Nucleus accumbens (tissue), 56 donors: ENCODE data around the gene GMNC.

ENCODE experiments used
- DNase-seq, 56 donors: peaks; one replicate each; lab custom pipeline; 2025; lab: John Stamatoyannopoulos, UW

The GMNC gene

DNA sequence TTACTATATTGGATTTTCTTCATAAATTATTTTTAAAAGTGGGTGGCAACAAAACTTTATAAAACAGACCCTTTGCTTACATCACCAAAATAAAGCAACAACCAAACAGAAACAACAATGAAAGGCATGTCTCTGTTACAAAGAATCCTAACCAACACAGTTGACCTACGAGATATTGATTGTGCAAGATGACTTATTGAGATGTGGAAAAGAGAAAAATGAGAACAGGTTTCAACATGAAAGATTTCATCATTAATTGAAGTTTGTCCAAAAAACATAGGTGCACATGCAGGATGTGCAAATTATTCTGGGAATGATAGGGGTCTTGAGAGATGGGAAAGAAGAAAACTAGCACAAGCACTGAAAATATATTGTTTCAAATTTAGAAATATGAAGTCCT, 9.0 kb downstream of the GMNC start:
- DNase-seq: no peak

DNA sequence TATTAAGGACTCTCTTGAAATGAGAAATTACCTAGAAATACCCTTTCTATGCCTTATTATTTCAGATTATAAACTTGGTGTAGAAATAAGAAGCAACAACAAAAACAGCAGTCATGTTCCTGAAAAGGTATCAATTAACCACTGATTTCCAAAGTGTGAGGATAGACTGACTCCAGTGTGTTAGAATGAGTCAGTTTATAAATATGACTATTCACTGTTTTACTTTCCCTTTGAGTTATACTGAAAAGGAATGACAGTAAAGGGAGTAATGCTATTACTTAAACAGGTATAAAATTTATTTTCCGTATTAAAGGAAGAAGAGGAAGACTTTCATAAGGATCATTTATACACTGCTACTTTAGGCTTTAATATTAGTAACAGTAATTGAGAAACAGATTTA, 12.9 kb downstream of the GMNC start:
- no peak for DNase-seq

GRCh38 chr3:190848870-190849269, 13.6 kb downstream of the GMNC start:
- DNase-seq: no peak

GRCh38 chr3:190847436-190847835, 15.1 kb downstream of the GMNC start:
- DNase-seq: no peak

GRCh38 chr3:190840146-190840545, 22.3 kb downstream of the GMNC start:
- no peak for DNase-seq

- no peak for DNase-seq
These were observed 31.3 kb downstream of the GMNC start for GRCh38 chr3:190831225-190831624.

DNA sequence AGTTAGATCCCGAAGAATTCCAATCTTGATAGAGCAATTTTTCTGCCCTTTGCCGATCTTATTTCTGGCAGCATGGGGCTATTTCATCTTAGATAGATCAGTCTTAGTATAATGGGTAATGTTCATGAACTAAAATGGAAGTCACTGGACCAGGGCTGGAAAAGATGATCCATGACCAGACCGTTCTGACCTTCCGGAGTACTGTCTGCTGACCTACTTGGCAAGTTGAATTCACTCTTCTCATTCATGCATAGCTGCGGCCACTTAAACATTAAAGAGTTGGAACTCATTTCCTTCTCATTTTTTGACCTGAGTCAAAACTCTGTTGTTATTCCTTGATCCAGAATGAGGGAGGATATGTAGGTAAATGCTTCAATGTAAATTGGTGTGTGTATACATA, 32.5 kb downstream of the GMNC start:
- no peak for DNase-seq

GRCh38 chr3:190826018-190826417, 36.5 kb downstream of the GMNC start:
- no peak for DNase-seq

GRCh38 chr3:190825386-190826016, 37.0 kb downstream of the GMNC start:
- no peak for DNase-seq

- peak in 32 of 56 donors; percentile 0 to 58 (median 8) for DNase-seq
These were observed 50.6 kb downstream of the GMNC start for GRCh38 chr3:190811775-190812480.

DNA sequence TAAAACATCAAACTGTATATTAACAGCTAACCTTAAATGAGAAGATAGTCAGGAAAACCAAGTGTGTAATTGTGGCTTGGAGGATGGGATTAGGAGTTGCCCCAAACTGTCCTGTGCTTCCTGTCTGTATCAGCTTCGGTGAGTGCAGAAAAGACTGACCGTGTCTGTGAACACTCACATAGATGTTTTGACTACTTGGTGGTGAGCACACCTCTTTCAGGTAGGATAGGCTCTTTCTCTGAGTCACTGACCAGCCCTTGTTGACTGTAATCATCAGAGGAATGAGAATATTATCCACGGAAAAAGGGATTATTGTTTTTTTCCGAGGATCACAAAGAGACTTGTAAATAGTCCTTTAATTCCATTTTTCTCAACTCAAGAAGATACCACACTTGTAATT, 51.5 kb downstream of the GMNC start:
- no peak for DNase-seq

DNA sequence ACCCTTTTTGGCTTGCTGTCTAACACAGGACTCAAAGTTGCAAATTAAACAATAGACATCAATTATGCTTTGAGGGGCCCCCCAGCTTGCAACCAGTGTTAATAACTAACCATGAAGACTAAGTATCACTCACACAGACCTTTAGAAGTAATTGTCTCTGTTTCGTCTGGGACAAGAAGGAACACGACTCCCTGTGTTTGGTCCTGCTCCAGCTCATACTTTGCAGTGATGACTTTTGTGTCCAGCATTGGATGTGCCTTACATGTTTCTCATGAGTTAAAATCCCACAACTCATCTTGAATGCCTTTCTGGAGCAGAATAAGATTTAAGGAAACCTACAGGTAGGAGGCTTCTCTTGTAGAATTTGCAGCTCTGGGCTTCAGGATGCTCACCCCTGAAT, 53.1 kb downstream of the GMNC start:
- DNase-seq: no peak

DNA sequence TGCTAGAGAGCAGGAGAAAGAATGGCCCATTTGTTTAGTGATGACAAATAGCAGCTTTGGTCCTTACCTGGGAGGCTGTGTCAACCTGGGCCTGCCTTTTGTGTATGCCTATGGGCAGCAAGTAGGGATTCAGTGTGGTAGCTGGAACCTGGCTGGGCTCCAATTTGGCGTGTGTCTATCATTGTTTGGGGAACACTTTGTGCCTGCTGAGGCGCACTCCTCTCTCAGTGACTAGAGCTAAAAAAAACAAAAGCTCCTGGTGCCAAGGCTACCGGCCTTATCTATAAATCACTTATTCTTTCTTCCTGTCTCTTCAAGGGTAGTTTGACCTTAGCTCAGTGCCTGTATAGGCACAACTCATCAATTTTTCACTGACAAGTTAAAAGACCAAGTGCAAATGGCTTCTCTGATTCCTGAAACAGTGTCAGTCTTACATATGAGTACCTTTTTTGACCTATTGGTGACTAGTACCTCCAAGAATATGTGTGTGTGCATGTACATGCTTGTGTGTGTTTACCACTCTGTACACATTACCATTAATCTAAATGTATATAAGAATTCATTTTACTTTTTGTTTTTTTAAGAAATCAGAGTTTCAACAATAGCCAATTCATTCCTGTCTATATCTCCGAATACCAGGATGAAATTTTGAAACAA, 54.6 kb downstream of the GMNC start:
- DNase-seq: peak in 12 of 56 donors; percentile 0 to 50 (median 2)
